CD4-positive, alpha-beta memory T cell (primary cell): ENCODE results near the gene LAMC3. TPM values are rescaled to one million over a fixed set of nuclear protein-coding genes. Genes with fewer than 3 reads are reported as not detected.

Experiments used
- CTCF ChIA-PET: fragments of 350-600 bp; sonication (Branson Sonifier 250); formaldehyde crosslinking; loops from one replicate; lab custom pipeline; 2021; ENCODE audit warnings: inconsistent platforms; ENCODE audit not compliant: partially characterized antibody; lab: Charles Lee
- POLR2A ChIA-PET: fragments of 350-600 bp; sonication (Branson Sonifier 250); formaldehyde crosslinking; loops from one replicate; lab custom pipeline; 2021; ENCODE audit not compliant: partially characterized antibody; lab: Charles Lee
- DNase-seq, 5 donors: peaks; one replicate each; pipeline versions ENCODE4 v3.0.0 to v3.0.0-alpha.2; 2020 to 2022; ENCODE audit warnings: mixed read lengths in 1 of 5
- H3K27ac ChIP-seq: one replicate; pipeline ENCODE4 v1.7.0; 2013; ENCODE audit warnings: low read depth, low read length
- H3K27me3 ChIP-seq: 2 replicates; pipeline ENCODE4 v1.7.0; 2013; ENCODE audit warnings: mild to moderate bottlenecking, low read length, moderate library complexity; ENCODE audit not compliant: insufficient read depth
- H3K36me3 ChIP-seq: 2 replicates; pipeline ENCODE4 v1.7.0; 2013; ENCODE audit warnings: mild to moderate bottlenecking, low read length, moderate library complexity; ENCODE audit not compliant: insufficient read depth
- H3K4me1 ChIP-seq: 2 replicates; pipeline ENCODE4 v1.7.0; 2013; ENCODE audit warnings: mild to moderate bottlenecking, low read length, moderate library complexity; ENCODE audit not compliant: insufficient read depth
- H3K4me3 ChIP-seq, 2 donors: one replicate each; pipeline ENCODE4 v1.7.0; 2013; ENCODE audit warnings: low read length in 2 of 2, mild to moderate bottlenecking in 1 of 2
- H3K9me3 ChIP-seq, 2 donors: one replicate each; pipeline ENCODE4 v1.7.0; 2013; ENCODE audit warnings: low read length in 2 of 2, control low read depth in 1 of 2; ENCODE audit not compliant: control insufficient read depth in 1 of 2
- H3K27ac Mint-ChIP-seq, 7 donors: one replicate each; pipeline ENCODE4 v1.8.0; 2020 to 2021; ENCODE audit warnings: mixed read lengths in 7 of 7, mild to moderate bottlenecking in 6 of 7, inconsistent platforms in 3 of 7, moderate library complexity in 3 of 7
- H3K27me3 Mint-ChIP-seq, 2 donors: one replicate each; pipeline ENCODE4 v1.8.0; 2020 to 2021; ENCODE audit warnings: mixed read lengths in 2 of 2
- H3K36me3 Mint-ChIP-seq, 2 donors: one replicate each; pipeline ENCODE4 v1.8.0; 2020 to 2021; ENCODE audit warnings: mixed read lengths in 2 of 2, inconsistent platforms in 1 of 2, mild to moderate bottlenecking in 1 of 2
- H3K4me1 Mint-ChIP-seq, 4 donors: one replicate each; pipeline ENCODE4 v1.8.0; 2020 to 2021; ENCODE audit warnings: mixed read lengths in 4 of 4, mild to moderate bottlenecking in 1 of 4
- H3K4me3 Mint-ChIP-seq, 8 donors: one replicate each; pipeline ENCODE4 v1.8.0; 2020 to 2021; ENCODE audit warnings: mixed read lengths in 8 of 8, mild to moderate bottlenecking in 7 of 8, moderate library complexity in 6 of 8, inconsistent platforms in 3 of 8
- H3K9me3 Mint-ChIP-seq, 8 donors: one replicate each; pipeline ENCODE4 v1.8.0; 2020 to 2021; ENCODE audit warnings: mixed read lengths in 8 of 8, mild to moderate bottlenecking in 5 of 8, inconsistent platforms in 3 of 8, moderate library complexity in 1 of 8
- intact Hi-C: fragments of 100-400 bp; cut with micrococcal nuclease; formaldehyde crosslinking; loops from one replicate; pipeline ENCODE4 v1.15.1; 2023
- polyA plus RNA-seq, 2 donors: library from polyadenylated mRNA; unstranded; fragments of 300-500 nt; fragmentation: Illumina TruSeq; gene quantifications; one replicate each; pipeline ENCODE4 v1.2.3, GENCODE V29; 2021
- total RNA-seq, 2 experiments: library from RNA; stranded (reverse); gene quantifications; one replicate each; pipeline ENCODE4 v1.2.3, GENCODE V29; 2021

LAMC3 gene
- total and polyA plus RNA-seq, 4 experiments from 2014 or later = 0.32 to 0.61 TPM; not detected in 2

GRCh38 chr9:130981002-130981755, 27.8 kb upstream of the LAMC3 start:
- no peaks in the 10 kb centered on the region for H3K9me3 ChIP-seq
- POLR2A ChIA-PET = no interaction called here
- no peak for DNase-seq
- CTCF ChIA-PET = no interaction called here
- Mint-ChIP-seq H3K9me3 (no peaks in the 10 kb centered on the region), H3K4me1 (no peaks in the 10 kb centered on the region), H3K27me3 (peaks cover 6 to 7% of the 10 kb centered on the region in 2 donors), H3K4me3 (no peak overlapping the region), H3K27ac (no peak overlapping the region), H3K36me3 (no peaks in the 10 kb centered on the region)
- no peak overlapping the region for H3K27ac ChIP-seq
- H3K4me1 ChIP-seq = no peaks in the 10 kb centered on the region
- H3K36me3 ChIP-seq = no peaks in the 10 kb centered on the region
- intact Hi-C loops = no loop called here
- H3K4me3 ChIP-seq = no peak overlapping the region
- peaks cover 22% of the 10 kb centered on the region for H3K27me3 ChIP-seq

GRCh38 chr9:130981756-130982137, 27.2 kb upstream of the LAMC3 start:
- no peaks in the 10 kb centered on the region for H3K4me1 ChIP-seq
- no peaks in the 10 kb centered on the region for H3K4me1 Mint-ChIP-seq
- H3K36me3 ChIP-seq = no peaks in the 10 kb centered on the region
- peaks cover 6 to 7% of the 10 kb centered on the region in 2 donors for H3K27me3 Mint-ChIP-seq
- H3K36me3 Mint-ChIP-seq = no peaks in the 10 kb centered on the region
- no peak overlapping the region for H3K27ac ChIP-seq
- no peaks in the 10 kb centered on the region for H3K9me3 ChIP-seq
- no peak for DNase-seq
- H3K4me3 Mint-ChIP-seq = no peak overlapping the region
- no peak overlapping the region for H3K4me3 ChIP-seq
- H3K9me3 Mint-ChIP-seq = no peaks in the 10 kb centered on the region
- peaks cover 22% of the 10 kb centered on the region for H3K27me3 ChIP-seq
- ChIA-PET CTCF (no interaction called here), POLR2A (no interaction called here)
- intact Hi-C loops = no loop called here
- no peak overlapping the region for H3K27ac Mint-ChIP-seq

GRCh38 chr9:130982636-130983358, 26.2 kb upstream of the LAMC3 start:
- ChIA-PET POLR2A (no interaction called here), CTCF (no interaction called here)
- no peak overlapping the region for H3K4me3 ChIP-seq
- H3K4me1 Mint-ChIP-seq = no peaks in the 10 kb centered on the region
- H3K27me3 ChIP-seq = peaks cover 17% of the 10 kb centered on the region
- no peak overlapping the region for H3K27ac ChIP-seq
- H3K4me3 Mint-ChIP-seq = no peak overlapping the region
- H3K36me3 ChIP-seq = no peaks in the 10 kb centered on the region
- H3K36me3 Mint-ChIP-seq = no peaks in the 10 kb centered on the region
- H3K9me3 Mint-ChIP-seq = no peaks in the 10 kb centered on the region
- no peak overlapping the region for H3K27ac Mint-ChIP-seq
- H3K27me3 Mint-ChIP-seq = peaks cover 4 to 5% of the 10 kb centered on the region in 2 donors
- intact Hi-C loops = no loop called here
- DNase-seq = no peak
- H3K9me3 ChIP-seq = no peaks in the 10 kb centered on the region
- H3K4me1 ChIP-seq = no peaks in the 10 kb centered on the region

GRCh38 chr9:130983359-130983670, 25.7 kb upstream of the LAMC3 start:
- no peak overlapping the region for H3K27ac Mint-ChIP-seq
- peaks cover 4 to 5% of the 10 kb centered on the region in 2 donors for H3K27me3 Mint-ChIP-seq
- Histone ChIP-seq H3K4me3 (no peak overlapping the region), H3K9me3 (no peaks in the 10 kb centered on the region), H3K27ac (no peak overlapping the region), H3K36me3 (no peaks in the 10 kb centered on the region), H3K4me1 (no peaks in the 10 kb centered on the region), H3K27me3 (peaks cover 17% of the 10 kb centered on the region)
- DNase-seq = no peak
- CTCF ChIA-PET = no interaction called here
- no peaks in the 10 kb centered on the region for H3K4me1 Mint-ChIP-seq
- no peaks in the 10 kb centered on the region for H3K9me3 Mint-ChIP-seq
- no peaks in the 10 kb centered on the region for H3K36me3 Mint-ChIP-seq
- intact Hi-C loops = no loop called here
- POLR2A ChIA-PET = no interaction called here
- no peak overlapping the region for H3K4me3 Mint-ChIP-seq

GRCh38 chr9:130983970-130984369, 25.0 kb upstream of the LAMC3 start:
- Mint-ChIP-seq H3K27me3 (peaks cover 4 to 5% of the 10 kb centered on the region in 2 donors), H3K27ac (no peak overlapping the region), H3K36me3 (no peaks in the 10 kb centered on the region), H3K4me1 (no peaks in the 10 kb centered on the region), H3K9me3 (no peaks in the 10 kb centered on the region), H3K4me3 (no peak overlapping the region)
- DNase-seq = no peak
- Histone ChIP-seq H3K36me3 (no peaks in the 10 kb centered on the region), H3K27ac (no peak overlapping the region), H3K4me3 (no peak overlapping the region), H3K4me1 (no peaks in the 10 kb centered on the region), H3K9me3 (no peaks in the 10 kb centered on the region), H3K27me3 (peaks cover 23% of the 10 kb centered on the region)
- ChIA-PET CTCF (interaction anchor here (0.7 to 1.7 kb wide), 3 partner anchors 8 to 62 kb away, joined by 3 to 5 read pairs (median 4); no protein-coding TSS in a partner anchor), POLR2A (no interaction called here)
- intact Hi-C loops = no loop called here

- Mint-ChIP-seq H3K36me3 (no peaks in the 10 kb centered on the region), H3K9me3 (no peaks in the 10 kb centered on the region), H3K27ac (no peak overlapping the region), H3K4me3 (no peak overlapping the region), H3K27me3 (peaks cover 2 to 5% of the 10 kb centered on the region in 2 donors), H3K4me1 (no peaks in the 10 kb centered on the region)
- CTCF ChIA-PET = interaction anchor here (0.7 to 1.7 kb wide), 3 partner anchors 8 to 62 kb away, joined by 3 to 5 read pairs (median 4); no protein-coding TSS in a partner anchor
- H3K4me1 ChIP-seq = no peaks in the 10 kb centered on the region
- H3K9me3 ChIP-seq = no peaks in the 10 kb centered on the region
- peaks cover 25% of the 10 kb centered on the region for H3K27me3 ChIP-seq
- no peak overlapping the region for H3K27ac ChIP-seq
- POLR2A ChIA-PET = no interaction called here
- H3K4me3 ChIP-seq = no peak overlapping the region
- H3K36me3 ChIP-seq = no peaks in the 10 kb centered on the region
- intact Hi-C loops = no loop called here
- no peak for DNase-seq
These were observed 24.5 kb upstream of the LAMC3 start for GRCh38 chr9:130984521-130984920.

GRCh38 chr9:130985029-130985428, 23.9 kb upstream of the LAMC3 start:
- no peak for DNase-seq
- intact Hi-C loops = no loop called here
- Mint-ChIP-seq H3K27ac (no peak overlapping the region), H3K9me3 (no peaks in the 10 kb centered on the region), H3K36me3 (no peaks in the 10 kb centered on the region), H3K4me3 (no peak overlapping the region), H3K4me1 (no peaks in the 10 kb centered on the region), H3K27me3 (peaks cover 0 to 5% of the 10 kb centered on the region in 2 donors)
- peaks cover 23% of the 10 kb centered on the region for H3K27me3 ChIP-seq
- CTCF ChIA-PET = interaction anchor here (0.6 to 1.7 kb wide), 3 partner anchors 9 to 134 kb away, joined by 3 to 5 read pairs (median 4); no protein-coding TSS in a partner anchor
- POLR2A ChIA-PET = no interaction called here
- H3K27ac ChIP-seq = no peak overlapping the region
- H3K36me3 ChIP-seq = no peaks in the 10 kb centered on the region
- no peak overlapping the region for H3K4me3 ChIP-seq
- no peaks in the 10 kb centered on the region for H3K4me1 ChIP-seq
- no peaks in the 10 kb centered on the region for H3K9me3 ChIP-seq
